Activated CD8-positive, alpha-beta T cell treated with anti-CD3 and anti-CD28 coated beads for 36 hours (primary cell): ENCODE results near the gene CMSS1. TPM values are rescaled to one million over a fixed set of nuclear protein-coding genes. Genes with fewer than 3 reads are reported as not detected.

Experiments
- ATAC-seq: fragments of 200-7000 bp; cut with Tn5 transposase; one replicate; pipeline ENCODE4 v1.10.0; 2021; ENCODE audit warnings: mild to moderate bottlenecking, moderate library complexity
- CTCF ChIA-PET: fragments of 350-600 bp; sonication (Branson Sonifier 250); formaldehyde crosslinking; loops from one replicate; lab custom pipeline; 2021; ENCODE audit warnings: antibody characterized with exemption; lab: Charles Lee
- POLR2A ChIA-PET: fragments of 350-600 bp; sonication (Branson Sonifier 250); formaldehyde crosslinking; loops from one replicate; lab custom pipeline; 2021; ENCODE audit warnings: antibody characterized with exemption; lab: Charles Lee
- DNase-seq: peaks from one replicate; pipeline ENCODE4 v3.0.0-alpha.2; 2020
- H3K27ac Mint-ChIP-seq: one replicate; pipeline ENCODE4 v1.8.0; 2021; ENCODE audit warnings: mild to moderate bottlenecking, mixed read lengths
- H3K27me3 Mint-ChIP-seq: one replicate; pipeline ENCODE4 v1.8.0; 2021; ENCODE audit warnings: mixed read lengths
- H3K36me3 Mint-ChIP-seq: one replicate; pipeline ENCODE4 v1.8.0; 2021; ENCODE audit warnings: low read depth, mixed read lengths
- H3K4me1 Mint-ChIP-seq: one replicate; pipeline ENCODE4 v1.8.0; 2021; ENCODE audit warnings: low read depth, mixed read lengths
- H3K4me3 Mint-ChIP-seq: one replicate; pipeline ENCODE4 v1.8.0; 2021; ENCODE audit warnings: mild to moderate bottlenecking, moderate library complexity, mixed read lengths
- H3K9me3 Mint-ChIP-seq: one replicate; pipeline ENCODE4 v1.8.0; 2021; ENCODE audit warnings: mixed read lengths
- intact Hi-C: fragments of 100-400 bp; cut with micrococcal nuclease; formaldehyde crosslinking; loops from one replicate; pipeline ENCODE4 v1.10.0; 2022
- total RNA-seq, 2 experiments: library from RNA; stranded (reverse); gene quantifications; one replicate each; pipeline ENCODE4 v1.2.3, GENCODE V29; 2021
- TF ChIP-seq, protein P1 (sequence below): fragments of 200-600 bp; IDR thresholded peaks from one replicate; pipeline ENCODE4 v1.8.0; 2022; ENCODE audit warnings: antibody characterized with exemption, mild to moderate bottlenecking

Gene CMSS1
- total RNA-seq, 2 experiments from 2014 or later: 93.9 to 110 TPM

DNA sequence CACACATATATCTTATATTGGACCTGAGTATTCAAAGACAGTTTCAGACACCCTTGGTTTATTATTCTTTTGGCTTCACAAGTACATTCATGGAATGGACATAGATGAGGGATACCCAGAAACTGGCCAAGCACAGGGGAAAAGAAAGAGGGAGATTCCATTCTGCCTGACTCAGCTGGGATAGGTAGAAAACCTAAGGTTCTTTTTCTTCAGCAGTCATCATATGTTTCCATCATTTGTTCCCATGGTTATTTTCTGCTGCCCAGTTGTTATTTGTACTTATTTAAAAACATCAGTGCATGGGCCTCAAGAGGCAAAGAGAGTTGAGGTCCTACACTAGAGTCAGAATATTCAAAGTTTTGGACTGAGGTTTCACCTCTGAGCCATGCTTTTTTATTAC is 204.8 kb downstream of the CMSS1 start:
- no peak for DNase-seq
- TF ChIP-seq, protein P1, sequence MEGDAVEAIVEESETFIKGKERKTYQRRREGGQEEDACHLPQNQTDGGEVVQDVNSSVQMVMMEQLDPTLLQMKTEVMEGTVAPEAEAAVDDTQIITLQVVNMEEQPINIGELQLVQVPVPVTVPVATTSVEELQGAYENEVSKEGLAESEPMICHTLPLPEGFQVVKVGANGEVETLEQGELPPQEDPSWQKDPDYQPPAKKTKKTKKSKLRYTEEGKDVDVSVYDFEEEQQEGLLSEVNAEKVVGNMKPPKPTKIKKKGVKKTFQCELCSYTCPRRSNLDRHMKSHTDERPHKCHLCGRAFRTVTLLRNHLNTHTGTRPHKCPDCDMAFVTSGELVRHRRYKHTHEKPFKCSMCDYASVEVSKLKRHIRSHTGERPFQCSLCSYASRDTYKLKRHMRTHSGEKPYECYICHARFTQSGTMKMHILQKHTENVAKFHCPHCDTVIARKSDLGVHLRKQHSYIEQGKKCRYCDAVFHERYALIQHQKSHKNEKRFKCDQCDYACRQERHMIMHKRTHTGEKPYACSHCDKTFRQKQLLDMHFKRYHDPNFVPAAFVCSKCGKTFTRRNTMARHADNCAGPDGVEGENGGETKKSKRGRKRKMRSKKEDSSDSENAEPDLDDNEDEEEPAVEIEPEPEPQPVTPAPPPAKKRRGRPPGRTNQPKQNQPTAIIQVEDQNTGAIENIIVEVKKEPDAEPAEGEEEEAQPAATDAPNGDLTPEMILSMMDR: no peak
- POLR2A ChIA-PET: no interaction called here

DNA sequence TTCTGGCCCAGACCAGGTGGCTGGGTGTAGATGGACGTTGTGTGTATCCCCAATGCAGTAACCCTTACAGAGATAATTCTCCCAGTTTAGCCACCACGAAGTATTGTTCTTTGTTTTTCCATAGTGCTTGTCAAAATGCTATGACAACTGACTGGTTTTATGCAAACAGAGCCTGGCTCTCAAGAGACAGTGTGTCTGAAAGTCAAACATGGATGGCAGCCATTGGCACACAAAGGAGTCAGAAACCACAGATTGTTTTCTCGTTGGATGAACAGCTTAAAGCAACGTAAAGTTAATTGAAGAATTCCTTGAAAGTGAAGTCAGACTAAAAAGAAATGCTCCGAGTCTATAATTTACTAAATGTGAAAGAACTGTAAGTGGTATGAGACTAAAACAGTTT is 205.5 kb downstream of the CMSS1 start:
- TF ChIP-seq, protein P1: no peak
- ChIA-PET CTCF (no interaction called here), POLR2A (no interaction called here)
- intact Hi-C loops: no loop called here
- no peaks in the 10 kb centered on the region for H3K36me3 Mint-ChIP-seq
- no peaks in the 10 kb centered on the region for H3K9me3 Mint-ChIP-seq
- DNase-seq (no peak), ATAC-seq (no peak)
- no peaks in the 10 kb centered on the region for H3K4me1 Mint-ChIP-seq
- H3K27me3 Mint-ChIP-seq: no peaks in the 10 kb centered on the region
- no peak overlapping the region for H3K27ac Mint-ChIP-seq
- H3K4me3 Mint-ChIP-seq: no peak overlapping the region

More for the DNA sequence above, 204.8 kb downstream of the CMSS1 start:
- no peak overlapping the region for H3K27ac Mint-ChIP-seq
- intact Hi-C loops: no loop called here
- H3K4me3 Mint-ChIP-seq: no peak overlapping the region
- peaks cover 2% of the 10 kb centered on the region for H3K36me3 Mint-ChIP-seq
- no peak for ATAC-seq
- no peaks in the 10 kb centered on the region for H3K9me3 Mint-ChIP-seq
- no peaks in the 10 kb centered on the region for H3K27me3 Mint-ChIP-seq
- CTCF ChIA-PET: no interaction called here
- H3K4me1 Mint-ChIP-seq: no peaks in the 10 kb centered on the region

DNA sequence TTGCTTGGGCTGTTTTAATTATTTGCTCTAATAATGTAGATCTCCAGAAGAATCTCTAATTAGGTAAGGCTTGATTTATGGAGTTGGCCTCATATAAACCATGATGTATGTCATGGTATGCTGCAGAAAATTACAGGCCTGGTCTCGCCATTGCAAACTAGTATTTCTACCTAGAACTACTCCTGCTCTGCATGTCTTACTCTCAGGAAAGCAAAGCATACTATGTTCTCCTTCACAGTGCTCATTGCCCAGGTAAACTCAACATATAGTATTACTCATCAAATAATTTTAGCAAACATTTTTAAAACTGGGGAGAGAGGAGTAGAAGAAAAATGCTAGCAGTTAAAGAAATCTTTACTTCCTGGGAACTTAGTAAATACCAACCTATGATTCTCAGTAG is 205.9 kb downstream of the CMSS1 start:
- Mint-ChIP-seq H3K36me3 (no peaks in the 10 kb centered on the region), H3K4me3 (no peak overlapping the region), H3K9me3 (no peaks in the 10 kb centered on the region), H3K27ac (no peak overlapping the region), H3K4me1 (no peaks in the 10 kb centered on the region), H3K27me3 (no peaks in the 10 kb centered on the region)
- no peak for DNase-seq
- ChIA-PET CTCF (no interaction called here), POLR2A (interaction anchor here (0.6 kb wide), 1 partner anchor 1730 kb away, joined by 3 read pairs; no protein-coding TSS in a partner anchor)
- TF ChIP-seq, protein P1: no peak
- intact Hi-C loops: no loop called here
- no peak for ATAC-seq

DNA sequence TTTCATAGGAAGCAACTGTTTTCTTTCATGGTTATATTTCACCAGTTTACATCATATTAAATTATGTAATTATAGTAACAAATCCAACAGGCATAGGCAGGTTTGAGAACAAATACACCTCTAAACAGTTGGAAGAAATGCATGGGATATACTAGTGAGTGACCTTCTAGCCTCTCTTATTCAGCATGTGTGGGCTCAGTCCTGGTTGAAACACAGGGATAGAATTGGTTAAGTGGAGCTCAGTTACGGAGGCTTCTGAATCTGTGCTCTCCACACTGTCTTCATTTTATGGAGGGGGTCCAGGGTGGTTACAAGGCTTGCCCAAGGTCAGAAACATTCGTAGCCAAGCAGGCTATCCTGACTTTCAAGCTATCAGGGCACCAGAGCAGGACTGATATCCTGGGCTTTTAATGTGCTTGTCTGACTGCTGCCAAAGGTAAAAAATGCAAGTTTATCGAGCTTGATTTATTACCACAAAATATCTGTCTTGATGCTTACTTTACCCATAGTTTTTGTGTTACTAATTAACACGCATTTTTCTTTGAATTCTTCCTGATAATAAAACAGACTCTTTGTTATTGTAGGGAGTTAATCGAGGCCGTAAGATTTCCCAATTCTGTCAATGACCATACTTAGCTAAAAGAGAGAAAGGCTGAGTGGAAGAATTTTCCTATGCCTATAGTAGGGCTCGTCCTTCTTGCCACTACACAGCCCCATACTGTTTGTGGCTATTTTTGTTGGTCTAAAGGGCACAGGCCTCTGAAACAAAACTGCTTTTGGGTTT is 207.1 kb downstream of the CMSS1 start:
- POLR2A ChIA-PET: no interaction called here
- ATAC-seq (no peak), DNase-seq (no peak)
- Mint-ChIP-seq H3K4me3 (no peak overlapping the region), H3K27ac (no peak overlapping the region), H3K9me3 (no peaks in the 10 kb centered on the region), H3K4me1 (no peaks in the 10 kb centered on the region), H3K36me3 (no peaks in the 10 kb centered on the region), H3K27me3 (no peaks in the 10 kb centered on the region)
- intact Hi-C loops: no loop called here
- CTCF ChIA-PET: no interaction called here
- TF ChIP-seq, protein P1: no peak

DNA sequence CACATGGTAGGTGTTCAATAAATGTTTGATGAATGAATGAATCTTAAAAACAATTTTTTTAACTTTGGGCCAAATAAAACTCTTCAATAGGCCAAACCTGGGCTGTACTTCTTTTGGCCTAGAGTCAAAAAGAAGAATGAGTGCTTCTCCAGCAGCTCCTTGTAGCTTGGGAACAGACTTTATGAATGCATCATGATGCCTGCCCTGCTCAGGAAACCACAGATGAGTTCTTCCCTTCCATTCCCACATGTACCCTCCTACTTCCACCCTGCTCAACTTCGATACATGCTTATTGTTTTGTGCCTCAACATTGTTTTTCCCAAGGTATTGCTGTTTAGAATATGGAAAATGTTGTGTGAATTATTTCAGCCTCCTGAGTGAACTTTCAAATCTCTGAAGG is 209.7 kb downstream of the CMSS1 start:
- H3K9me3 Mint-ChIP-seq: no peaks in the 10 kb centered on the region
- ChIA-PET POLR2A (no interaction called here), CTCF (no interaction called here)
- H3K36me3 Mint-ChIP-seq: peaks cover 2% of the 10 kb centered on the region
- ATAC-seq (no peak), DNase-seq (no peak)
- intact Hi-C loops: no loop called here
- TF ChIP-seq, protein P1: no peak
- no peak overlapping the region for H3K27ac Mint-ChIP-seq
- no peaks in the 10 kb centered on the region for H3K27me3 Mint-ChIP-seq
- H3K4me3 Mint-ChIP-seq: no peak overlapping the region
- H3K4me1 Mint-ChIP-seq: peaks cover 7% of the 10 kb centered on the region
